Panc1 (cell line): ENCODE results near the gene KLK13. TPM values are rescaled to one million over a fixed set of nuclear protein-coding genes. Genes with fewer than 3 reads are reported as not detected.

Source experiments
- ATAC-seq: fragments of 200-7000 bp; cut with Tn5 transposase; 2 replicates; pipeline ENCODE4 v1.9.1; 2020; ENCODE audit warnings: mild to moderate bottlenecking, moderate library complexity
- BruUV-seq: library from RNA; stranded (reverse); fragments of 400-500 nt; replicated peaks from 2 replicates; lab custom pipeline; 2021; lab: Mats Ljungman, UMichigan
- CTCF ChIA-PET: fragments of 300-600 bp; sonication (Branson Sonifier 250); formaldehyde crosslinking; loops from one replicate; lab custom pipeline; 2022; ENCODE audit warnings: antibody characterized with exemption; lab: Charles Lee
- POLR2A ChIA-PET: fragments of 300-600 bp; sonication (Branson Sonifier 250); formaldehyde crosslinking; loops from one replicate; lab custom pipeline; 2022; ENCODE audit warnings: antibody characterized with exemption; lab: Charles Lee
- DNase-seq: peaks from one replicate; pipeline ENCODE4 v3.0.0-alpha.2; 2010; ENCODE audit warnings: low read depth, low spot score
- H3K27ac ChIP-seq: 2 replicates; pipeline ENCODE4 v1.5.1; 2011; ENCODE audit warnings: mild to moderate bottlenecking, low read length, inconsistent platforms
- H3K27me3 ChIP-seq: fragments of 200-500 bp; sonication (Bioruptor generic); 2 replicates; pipeline ENCODE4 v1.6.0; 2014; ENCODE audit warnings: low read length, inconsistent platforms; ENCODE audit not compliant: control insufficient read depth, insufficient read depth
- H3K36me3 ChIP-seq: fragments of 200-500 bp; sonication (Bioruptor generic); 2 replicates; pipeline ENCODE4 v1.5.1; 2014; ENCODE audit warnings: inconsistent platforms, mild to moderate bottlenecking, low read length, moderate library complexity; ENCODE audit not compliant: control insufficient read depth, insufficient read depth
- H3K4me1 ChIP-seq: 2 replicates; pipeline ENCODE4 v1.5.1; 2011; ENCODE audit warnings: inconsistent platforms, mild to moderate bottlenecking, low read length, moderate library complexity; ENCODE audit not compliant: control insufficient read depth, insufficient read depth
- H3K4me3 ChIP-seq, 2 experiments: 2 replicates each; pipeline ENCODE4 v1.5.1; 2011 to 2012; ENCODE audit warnings: low read depth in 2 of 2, low read length in 2 of 2, mild to moderate bottlenecking in 2 of 2, inconsistent platforms in 1 of 2, moderate library complexity in 1 of 2
- H3K9me3 ChIP-seq: fragments of 200-500 bp; sonication (Bioruptor generic); 2 replicates; pipeline ENCODE4 v1.5.1; 2014; ENCODE audit warnings: low read depth, mild to moderate bottlenecking, inconsistent platforms, low read length, moderate library complexity; ENCODE audit not compliant: control insufficient read depth, insufficient read depth
- CTCF ChIP-seq: fragments of 450-650 bp; IDR thresholded peaks from 2 replicates; pipeline ENCODE4 v1.5.1; 2017; ENCODE audit warnings: mild to moderate bottlenecking
- POLR2AphosphoS5 ChIP-seq: IDR thresholded peaks from 2 replicates; pipeline ENCODE4 v1.6.1; 2012; ENCODE audit warnings: mild to moderate bottlenecking, low read depth, low read length, moderate library complexity
- SIN3A ChIP-seq: IDR thresholded peaks from 2 replicates; pipeline ENCODE4 v1.6.1; 2012; ENCODE audit warnings: low read depth, mild to moderate bottlenecking, low read length, moderate library complexity, borderline replicate concordance; ENCODE audit not compliant: insufficient read depth
- TCF7L2 ChIP-seq: IDR thresholded peaks from 2 replicates; pipeline ENCODE4 v1.6.1; 2011; ENCODE audit warnings: mild to moderate bottlenecking, low read depth, low read length, inconsistent platforms
- in situ Hi-C: cut with HindIII; loops from 2 replicates; pipeline ENCODE4 v1.10.0; 2016; ENCODE audit warnings: low sequenced_read_pairs, low pct_unique_long_range_greater_than_20kb
- intact Hi-C: fragments of 100-400 bp; cut with micrococcal nuclease; formaldehyde crosslinking; loops from one replicate; pipeline ENCODE4 v1.10.0; 2022; ENCODE audit not compliant: unreplicated experiment
- total RNA-seq: library from RNA; stranded (reverse); gene quantifications from one replicate; pipeline ENCODE4 v1.2.1, GENCODE V29; 2021; ENCODE audit not compliant: unreplicated experiment
- TF ChIP-seq, protein P1 (sequence below), 2 experiments: IDR thresholded peaks; 2 replicates each; pipeline ENCODE4 v1.6.1; 2011 to 2012; ENCODE audit warnings: low read depth in 2 of 2, control low read depth in 1 of 2, low read length in 1 of 2, mild to moderate bottlenecking in 1 of 2, moderate library complexity in 1 of 2; ENCODE audit not compliant: insufficient read depth in 1 of 2

KLK13 gene
- total RNA-seq, 1 experiment from 2014 or later = not detected

DNA sequence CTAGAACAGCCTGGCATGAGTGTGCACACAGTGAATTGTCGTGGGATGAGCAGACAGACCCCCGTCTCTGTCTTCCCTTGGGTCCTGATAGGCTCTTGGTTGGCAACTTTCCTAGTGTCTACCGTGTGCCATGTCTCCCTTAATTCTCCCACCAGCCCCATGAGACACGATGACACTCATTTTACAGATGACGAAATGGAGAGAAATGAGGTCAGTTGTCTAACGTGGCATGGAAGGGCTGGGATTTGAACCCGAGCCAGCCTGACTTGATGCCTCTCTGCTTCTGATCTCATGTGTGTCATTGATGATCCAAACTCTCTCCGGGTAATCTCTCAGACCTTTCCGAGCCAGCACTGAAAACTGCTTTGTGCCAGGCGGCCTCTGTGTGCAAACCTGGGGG, 26.2 kb upstream of the KLK13 start:
- ChIA-PET CTCF (no interaction called here), POLR2A (no interaction called here)
- DNase-seq (no peak), ATAC-seq (no peak)
- Histone ChIP-seq H3K4me1 (no peaks in the 10 kb centered on the region; the same call in 1 of the 2 replicates), H3K36me3 (no peaks in the 10 kb centered on the region), H3K27ac (no peak overlapping the region), H3K9me3 (no peaks in the 10 kb centered on the region), H3K27me3 (no peaks in the 10 kb centered on the region), H3K4me3 (no peak overlapping the region)
- in situ Hi-C loops = no loop called here
- TF ChIP-seq CTCF = no peak
- no peak for TF ChIP-seq POLR2AphosphoS5
- TF ChIP-seq, protein P1, sequence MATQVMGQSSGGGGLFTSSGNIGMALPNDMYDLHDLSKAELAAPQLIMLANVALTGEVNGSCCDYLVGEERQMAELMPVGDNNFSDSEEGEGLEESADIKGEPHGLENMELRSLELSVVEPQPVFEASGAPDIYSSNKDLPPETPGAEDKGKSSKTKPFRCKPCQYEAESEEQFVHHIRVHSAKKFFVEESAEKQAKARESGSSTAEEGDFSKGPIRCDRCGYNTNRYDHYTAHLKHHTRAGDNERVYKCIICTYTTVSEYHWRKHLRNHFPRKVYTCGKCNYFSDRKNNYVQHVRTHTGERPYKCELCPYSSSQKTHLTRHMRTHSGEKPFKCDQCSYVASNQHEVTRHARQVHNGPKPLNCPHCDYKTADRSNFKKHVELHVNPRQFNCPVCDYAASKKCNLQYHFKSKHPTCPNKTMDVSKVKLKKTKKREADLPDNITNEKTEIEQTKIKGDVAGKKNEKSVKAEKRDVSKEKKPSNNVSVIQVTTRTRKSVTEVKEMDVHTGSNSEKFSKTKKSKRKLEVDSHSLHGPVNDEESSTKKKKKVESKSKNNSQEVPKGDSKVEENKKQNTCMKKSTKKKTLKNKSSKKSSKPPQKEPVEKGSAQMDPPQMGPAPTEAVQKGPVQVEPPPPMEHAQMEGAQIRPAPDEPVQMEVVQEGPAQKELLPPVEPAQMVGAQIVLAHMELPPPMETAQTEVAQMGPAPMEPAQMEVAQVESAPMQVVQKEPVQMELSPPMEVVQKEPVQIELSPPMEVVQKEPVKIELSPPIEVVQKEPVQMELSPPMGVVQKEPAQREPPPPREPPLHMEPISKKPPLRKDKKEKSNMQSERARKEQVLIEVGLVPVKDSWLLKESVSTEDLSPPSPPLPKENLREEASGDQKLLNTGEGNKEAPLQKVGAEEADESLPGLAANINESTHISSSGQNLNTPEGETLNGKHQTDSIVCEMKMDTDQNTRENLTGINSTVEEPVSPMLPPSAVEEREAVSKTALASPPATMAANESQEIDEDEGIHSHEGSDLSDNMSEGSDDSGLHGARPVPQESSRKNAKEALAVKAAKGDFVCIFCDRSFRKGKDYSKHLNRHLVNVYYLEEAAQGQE (IDR thresholded peaks at IDR 0.05; ENCODE audit: insufficient read depth in 1 of 2, low read depth in 2 of 2, low read length in 1 of 2) = no peak
- TF ChIP-seq TCF7L2 = no peak
- intact Hi-C loops = loop anchor here (10.0 kb wide), 1 partner anchor 166 kb away; no protein-coding TSS in a partner anchor
- BruUV-seq = no TSS peak

DNA sequence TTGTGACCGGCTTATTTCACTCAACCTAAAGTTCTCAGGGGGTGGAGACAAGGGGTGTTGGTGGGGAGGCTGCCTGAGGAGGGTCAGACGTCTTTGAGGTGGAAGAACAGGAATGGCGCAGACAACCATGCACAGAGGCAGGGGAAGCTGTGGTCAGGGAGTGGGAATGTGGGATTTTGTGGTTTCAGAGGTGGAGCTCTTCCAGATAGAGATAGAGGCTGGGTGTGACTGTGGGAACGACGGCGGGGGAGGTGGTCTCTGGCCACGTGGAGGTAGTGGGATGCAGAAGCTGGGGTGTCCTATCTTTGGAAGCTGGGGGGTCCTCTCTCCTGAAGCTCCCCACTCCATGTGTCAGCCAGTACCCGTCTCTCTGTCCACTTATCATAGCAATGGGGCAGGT, 25.6 kb upstream of the KLK13 start:
- in situ Hi-C loops (no loop called here), intact Hi-C loops (loop anchor here (10.0 kb wide), 1 partner anchor 166 kb away; no protein-coding TSS in a partner anchor)
- no TSS peak for BruUV-seq
- ChIA-PET CTCF (no interaction called here), POLR2A (no interaction called here)
- DNase-seq (no peak), ATAC-seq (no peak)
- no peaks in the 10 kb centered on the region for H3K9me3 ChIP-seq
- no peak overlapping the region for H3K27ac ChIP-seq
- H3K4me1 ChIP-seq = no peaks in the 10 kb centered on the region; the same call in 1 of the 2 replicates
- H3K36me3 ChIP-seq = no peaks in the 10 kb centered on the region
- H3K4me3 ChIP-seq = no peak overlapping the region
- no peaks in the 10 kb centered on the region for H3K27me3 ChIP-seq
- TF ChIP-seq TCF7L2 (no peak), SIN3A (no peak), POLR2AphosphoS5 (no peak), CTCF (no peak)
- TF ChIP-seq, protein P1 (IDR thresholded peaks at IDR 0.05; ENCODE audit: insufficient read depth in 1 of 2, low read depth in 2 of 2, low read length in 1 of 2) = no peak
